RWPE2 (cell line): ENCODE results near the gene CCDC93.
A peak's percentile ranks its signal among the peaks of the same experiment; 100 is the strongest.

Experiments used
- ATAC-seq: fragments of 200-7000 bp; cut with Tn5 transposase; 3 replicates; pipeline ENCODE4 v1.9.1; 2021; ENCODE audit warnings: low read depth
- DNase-seq: peaks from one replicate; pipeline ENCODE4 v3.0.0-alpha.2; 2020; ENCODE audit warnings: low spot score
- H3K27ac ChIP-seq: fragments of 450-650 bp; 2 replicates; pipeline ENCODE4 v1.5.1; 2017; ENCODE audit warnings: mild to moderate bottlenecking; ENCODE audit not compliant: poor library complexity, severe bottlenecking
- H3K27me3 ChIP-seq: fragments of 250-450 bp; sonication (Bioruptor Pico); 2 replicates; pipeline ENCODE4 v1.5.1; 2021; ENCODE audit warnings: mild to moderate bottlenecking, moderate library complexity; ENCODE audit not compliant: insufficient read depth, poor library complexity, severe bottlenecking
- H3K36me3 ChIP-seq: fragments of 250-450 bp; sonication (Bioruptor Pico); 2 replicates; pipeline ENCODE4 v1.5.1; 2020; ENCODE audit warnings: low read depth, mild to moderate bottlenecking, moderate library complexity
- H3K4me1 ChIP-seq: fragments of 250-450 bp; sonication (Bioruptor Pico); 2 replicates; pipeline ENCODE4 v1.5.1; 2021; ENCODE audit warnings: mild to moderate bottlenecking, moderate library complexity; ENCODE audit not compliant: insufficient read depth, poor library complexity, severe bottlenecking
- H3K4me3 ChIP-seq: fragments of 250-450 bp; sonication (Bioruptor Pico); 2 replicates; pipeline ENCODE4 v1.5.1; 2021; ENCODE audit warnings: mild to moderate bottlenecking, moderate library complexity; ENCODE audit not compliant: severe bottlenecking
- H3K9me3 ChIP-seq: fragments of 250-450 bp; sonication (Bioruptor Pico); 2 replicates; pipeline ENCODE4 v1.5.1; 2021; ENCODE audit warnings: mild to moderate bottlenecking, moderate library complexity; ENCODE audit not compliant: severe bottlenecking
- CTCF ChIP-seq: fragments of 450-650 bp; IDR thresholded peaks from one replicate; pipeline ENCODE4 v1.5.1; 2017; ENCODE audit warnings: mild to moderate bottlenecking, moderate library complexity; ENCODE audit not compliant: poor library complexity, severe bottlenecking

The CCDC93 gene

GRCh38 chr2:118050386-118050785 lies 36.5 kb upstream of the CCDC93 start:
- ATAC-seq (no peak), DNase-seq (no peak)
- Histone ChIP-seq H3K36me3 (no peaks in the 10 kb centered on the region), H3K27ac (peak overlapping the region; percentile 37), H3K27me3 (no peaks in the 10 kb centered on the region), H3K4me3 (no peak overlapping the region), H3K9me3 (no peaks in the 10 kb centered on the region), H3K4me1 (peaks cover 24% of the 10 kb centered on the region)
- TF ChIP-seq CTCF = no peak

DNA sequence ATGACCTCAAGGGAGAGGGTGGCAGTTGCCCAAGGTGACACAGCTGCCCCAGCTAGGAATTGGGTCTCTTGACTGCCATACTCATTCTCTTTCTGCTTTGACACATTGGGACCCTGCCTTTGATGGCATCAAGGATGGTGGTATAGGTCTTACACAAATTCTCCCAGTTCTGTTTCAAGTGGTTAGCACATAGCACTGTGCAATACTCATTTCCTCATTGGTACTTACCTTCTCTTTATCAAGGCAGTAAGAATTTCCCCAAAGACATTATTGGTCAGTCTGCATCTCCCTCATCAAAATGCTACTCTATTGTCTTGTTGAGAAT lies 35.9 kb upstream of the CCDC93 start:
- Histone ChIP-seq H3K9me3 (no peaks in the 10 kb centered on the region), H3K4me1 (peaks cover 24% of the 10 kb centered on the region), H3K27me3 (no peaks in the 10 kb centered on the region), H3K4me3 (no peak overlapping the region), H3K27ac (peak overlapping the region; percentile 37), H3K36me3 (no peaks in the 10 kb centered on the region)
- TF ChIP-seq CTCF = no peak
- DNase-seq (no peak), ATAC-seq (no peak)

DNA sequence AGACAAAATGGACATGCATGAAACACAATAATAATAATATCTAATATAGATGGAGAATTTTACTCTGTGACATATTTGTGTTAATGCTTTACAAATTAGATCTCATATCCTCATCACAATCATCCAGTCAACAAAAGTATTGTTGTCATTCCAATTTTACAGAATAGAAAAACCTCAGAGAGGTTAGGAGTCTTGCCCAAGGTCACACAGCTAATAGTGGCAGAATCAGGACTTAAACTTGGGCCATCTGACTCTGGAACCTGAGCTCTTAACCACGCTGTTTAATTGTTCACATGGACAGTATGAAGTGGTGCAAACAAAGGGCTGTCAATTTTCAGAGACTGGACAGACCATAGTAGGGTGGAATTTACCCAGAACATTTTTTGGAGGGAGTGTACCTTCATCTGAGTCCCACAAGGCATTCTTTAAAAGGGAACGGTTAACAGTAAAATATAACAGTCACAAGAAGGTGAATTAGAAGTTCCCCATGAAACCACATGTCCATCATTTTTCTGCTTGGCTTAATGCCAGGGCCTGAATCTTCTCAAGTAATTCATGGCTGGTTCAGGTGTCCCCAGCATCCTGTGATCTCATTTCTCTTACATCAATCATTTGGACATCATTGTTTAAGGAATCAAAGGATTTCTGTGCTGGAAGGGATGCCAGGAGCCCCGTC lies 35.4 kb upstream of the CCDC93 start:
- Histone ChIP-seq H3K4me1 (peaks cover 24% of the 10 kb centered on the region), H3K9me3 (no peaks in the 10 kb centered on the region), H3K27me3 (no peaks in the 10 kb centered on the region), H3K36me3 (no peaks in the 10 kb centered on the region), H3K4me3 (no peak overlapping the region), H3K27ac (no peak overlapping the region)
- ATAC-seq (0 out of 3 replicates have a peak, but pooled peaks have one; percentile 11), DNase-seq (no peak)
- no peak for TF ChIP-seq CTCF

DNA sequence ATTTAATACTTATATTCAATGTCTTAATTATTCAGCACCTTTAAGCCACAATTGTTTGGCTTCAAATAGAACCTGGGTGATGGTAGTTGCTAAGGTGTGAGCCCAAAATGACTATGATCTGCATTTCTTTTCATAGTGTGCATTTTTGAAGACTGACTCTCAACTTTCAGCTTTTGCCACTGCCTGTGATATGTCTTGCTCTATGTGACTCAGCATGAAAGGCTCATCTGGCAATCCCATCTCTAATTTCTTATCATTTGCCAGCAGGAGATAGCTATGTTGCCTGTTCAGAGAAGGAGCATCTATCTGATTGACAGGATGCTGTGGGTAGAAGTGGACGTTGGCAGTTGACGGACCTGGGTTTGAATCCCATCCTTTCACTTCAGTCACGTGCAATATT lies 34.5 kb upstream of the CCDC93 start:
- no peaks in the 10 kb centered on the region for H3K36me3 ChIP-seq
- DNase-seq (no peak), ATAC-seq (peak; percentile 55; the same call in 2 of the 3 replicates)
- peaks cover 24% of the 10 kb centered on the region for H3K4me1 ChIP-seq
- no peak overlapping the region for H3K4me3 ChIP-seq
- H3K27ac ChIP-seq = peak overlapping the region; percentile 1
- no peaks in the 10 kb centered on the region for H3K27me3 ChIP-seq
- H3K9me3 ChIP-seq = no peaks in the 10 kb centered on the region
- no peak for TF ChIP-seq CTCF

GRCh38 chr2:118047380-118047826 lies 33.5 kb upstream of the CCDC93 start:
- TF ChIP-seq CTCF = no peak
- peak overlapping the region; percentile 1 for H3K27ac ChIP-seq
- H3K4me1 ChIP-seq = peaks cover 24% of the 10 kb centered on the region

More at GRCh38 chr2:118047380-118047826, 33.5 kb upstream of the CCDC93 start:
- ATAC-seq (peak; percentile 83), DNase-seq (no peak)
- Histone ChIP-seq H3K4me3 (no peak overlapping the region), H3K27me3 (no peaks in the 10 kb centered on the region), H3K36me3 (no peaks in the 10 kb centered on the region), H3K9me3 (no peaks in the 10 kb centered on the region)
